ENCODE measurements around the gene KAZALD1. TPM values are rescaled to one million over a fixed set of nuclear protein-coding genes. Genes with fewer than 3 reads are reported as not detected.

Gene KAZALD1
- total and polyA plus RNA-seq, 4 donors, result 12.4 to 20.7 (median 15.3) TPM

- 43 to 45% methylated on average over 4 of the region's 4 CpGs for WGBS, 2 donors
- ATAC-seq (ENCODE audit: low FRiP score), result no peak
- Histone ChIP-seq H3K4me3 (ENCODE audit: low read length in 2 of 2) (no peak overlapping the region), H3K36me3 (ENCODE audit: control insufficient read depth in 1 of 2, insufficient read depth in 2 of 2, low read length in 1 of 2) (peaks cover 4 to 7% of the 10 kb centered on the region in 2 donors), H3K4me1 (ENCODE audit: control insufficient read depth in 1 of 2, insufficient read depth in 2 of 2, low read length in 2 of 2) (no peaks in the 10 kb centered on the region), H3K9me3 (ENCODE audit: control insufficient read depth, low read length) (no peaks in the 10 kb centered on the region), H3K27ac (ENCODE audit: low read depth in 1 of 2, low read length in 2 of 2) (peak overlapping the region; percentile 2 to 95), H3K27me3 (ENCODE audit: control insufficient read depth in 1 of 2, insufficient read depth in 2 of 2, low read length in 1 of 2) (no peaks in the 10 kb centered on the region)
- intact Hi-C loops (cut with DNase I), result no loop called here
- DNase-seq, result no peak
Measured at GRCh38 chr10:101042118-101042517, 19.7 kb upstream of the KAZALD1 start.

- no peaks in the 10 kb centered on the region for H3K4me1 ChIP-seq (ENCODE audit: control insufficient read depth in 1 of 2, insufficient read depth in 2 of 2, low read length in 2 of 2)
- H3K27ac ChIP-seq (ENCODE audit: low read depth in 1 of 2, low read length in 2 of 2), result peak overlapping the region; percentile 78 to 96
- peak; percentile 94 for ATAC-seq (ENCODE audit: low FRiP score)
- DNase-seq, result peak; percentile 98
- H3K9me3 ChIP-seq (ENCODE audit: control insufficient read depth, low read length), result no peaks in the 10 kb centered on the region
- WGBS, 2 donors, result 2% methylated on average over 40 of the region's 40 CpGs
- peak overlapping the region in 1 of 2 donors; percentile 32 for H3K4me3 ChIP-seq (ENCODE audit: low read length in 2 of 2)
- H3K27me3 ChIP-seq (ENCODE audit: control insufficient read depth in 1 of 2, insufficient read depth in 2 of 2, low read length in 1 of 2), result no peaks in the 10 kb centered on the region
- intact Hi-C loops (cut with DNase I), result no loop called here
- H3K36me3 ChIP-seq (ENCODE audit: control insufficient read depth in 1 of 2, insufficient read depth in 2 of 2, low read length in 1 of 2), result peaks cover 2 to 3% of the 10 kb centered on the region in 2 donors
Measured at GRCh38 chr10:101042667-101043362, 19.0 kb upstream of the KAZALD1 start.

- WGBS, 2 donors, result 12 to 19% methylated on average over 2 of the region's 2 CpGs
- no peak for ATAC-seq (ENCODE audit: low FRiP score)
- intact Hi-C loops (cut with DNase I), result no loop called here
Measured at GRCh38 chr10:101043363-101043707, 18.5 kb upstream of the KAZALD1 start.

GRCh38 chr10:101044117-101044516, 17.7 kb upstream of the KAZALD1 start:
- intact Hi-C loops (cut with DNase I), result no loop called here
- Histone ChIP-seq H3K36me3 (ENCODE audit: control insufficient read depth in 1 of 2, insufficient read depth in 2 of 2, low read length in 1 of 2) (peaks cover 0 to under 1% of the 10 kb centered on the region in 2 donors), H3K9me3 (ENCODE audit: control insufficient read depth, low read length) (no peaks in the 10 kb centered on the region), H3K27me3 (ENCODE audit: control insufficient read depth in 1 of 2, insufficient read depth in 2 of 2, low read length in 1 of 2) (no peaks in the 10 kb centered on the region), H3K4me1 (ENCODE audit: control insufficient read depth in 1 of 2, insufficient read depth in 2 of 2, low read length in 2 of 2) (no peaks in the 10 kb centered on the region), H3K27ac (ENCODE audit: low read depth in 1 of 2, low read length in 2 of 2) (no peak overlapping the region), H3K4me3 (ENCODE audit: low read length in 2 of 2) (no peak overlapping the region)
- ATAC-seq (ENCODE audit: low FRiP score), result no peak
- no peak for DNase-seq
- WGBS, 2 donors, result 92 to 94% methylated on average over 2 of the region's 2 CpGs

More at GRCh38 chr10:101043363-101043707, 18.5 kb upstream of the KAZALD1 start:
- no peaks in the 10 kb centered on the region for H3K9me3 ChIP-seq (ENCODE audit: control insufficient read depth, low read length)
- peaks cover 1 to 3% of the 10 kb centered on the region in 2 donors for H3K36me3 ChIP-seq (ENCODE audit: control insufficient read depth in 1 of 2, insufficient read depth in 2 of 2, low read length in 1 of 2)
- peak overlapping the region; percentile 78 to 96 for H3K27ac ChIP-seq (ENCODE audit: low read depth in 1 of 2, low read length in 2 of 2)
- H3K4me3 ChIP-seq (ENCODE audit: low read length in 2 of 2), result peak overlapping the region in 1 of 2 donors; percentile 32
- no peaks in the 10 kb centered on the region for H3K4me1 ChIP-seq (ENCODE audit: control insufficient read depth in 1 of 2, insufficient read depth in 2 of 2, low read length in 2 of 2)
- DNase-seq, result no peak
- no peaks in the 10 kb centered on the region for H3K27me3 ChIP-seq (ENCODE audit: control insufficient read depth in 1 of 2, insufficient read depth in 2 of 2, low read length in 1 of 2)

- Histone ChIP-seq H3K9me3 (ENCODE audit: control insufficient read depth, low read length) (no peaks in the 10 kb centered on the region), H3K27ac (ENCODE audit: low read depth in 1 of 2, low read length in 2 of 2) (no peak overlapping the region), H3K27me3 (ENCODE audit: control insufficient read depth in 1 of 2, insufficient read depth in 2 of 2, low read length in 1 of 2) (no peaks in the 10 kb centered on the region), H3K36me3 (ENCODE audit: control insufficient read depth in 1 of 2, insufficient read depth in 2 of 2, low read length in 1 of 2) (no peaks in the 10 kb centered on the region), H3K4me3 (ENCODE audit: low read length in 2 of 2) (no peak overlapping the region), H3K4me1 (ENCODE audit: control insufficient read depth in 1 of 2, insufficient read depth in 2 of 2, low read length in 2 of 2) (no peaks in the 10 kb centered on the region)
- intact Hi-C loops (cut with DNase I), result no loop called here
- WGBS, 2 donors, result 47 to 50% methylated on average over 25 of the region's 25 CpGs
- ATAC-seq (ENCODE audit: low FRiP score) (no peak), DNase-seq (no peak)
Measured at GRCh38 chr10:101046332-101047238, 15.2 kb upstream of the KAZALD1 start.

GRCh38 chr10:101047268-101047667, 14.5 kb upstream of the KAZALD1 start:
- DNase-seq (no peak), ATAC-seq (ENCODE audit: low FRiP score) (no peak)
- 23 to 27% methylated on average over 15 to 16 of the region's 16 CpGs for whole genome bisulfite sequencing, 2 donors
- intact Hi-C loops (cut with DNase I), result no loop called here
- Histone ChIP-seq H3K4me1 (ENCODE audit: control insufficient read depth in 1 of 2, insufficient read depth in 2 of 2, low read length in 2 of 2) (no peaks in the 10 kb centered on the region), H3K36me3 (ENCODE audit: control insufficient read depth in 1 of 2, insufficient read depth in 2 of 2, low read length in 1 of 2) (no peaks in the 10 kb centered on the region), H3K4me3 (ENCODE audit: low read length in 2 of 2) (no peak overlapping the region), H3K27ac (ENCODE audit: low read depth in 1 of 2, low read length in 2 of 2) (no peak overlapping the region), H3K9me3 (ENCODE audit: control insufficient read depth, low read length) (no peaks in the 10 kb centered on the region), H3K27me3 (ENCODE audit: control insufficient read depth in 1 of 2, insufficient read depth in 2 of 2, low read length in 1 of 2) (no peaks in the 10 kb centered on the region)

- no peaks in the 10 kb centered on the region for H3K27me3 ChIP-seq (ENCODE audit: control insufficient read depth in 1 of 2, insufficient read depth in 2 of 2, low read length in 1 of 2)
- WGBS, 2 donors, result 12 to 16% methylated on average over 60 to 62 of the region's 62 CpGs
- no peaks in the 10 kb centered on the region for H3K36me3 ChIP-seq (ENCODE audit: control insufficient read depth in 1 of 2, insufficient read depth in 2 of 2, low read length in 1 of 2)
- intact Hi-C loops (cut with DNase I), result no loop called here
- ATAC-seq (ENCODE audit: low FRiP score) (no peak), DNase-seq (peak in 1 of 2 donors; percentile 65)
- no peak overlapping the region for H3K4me3 ChIP-seq (ENCODE audit: low read length in 2 of 2)
- no peak overlapping the region for H3K27ac ChIP-seq (ENCODE audit: low read depth in 1 of 2, low read length in 2 of 2)
- H3K9me3 ChIP-seq (ENCODE audit: control insufficient read depth, low read length), result no peaks in the 10 kb centered on the region
- no peaks in the 10 kb centered on the region for H3K4me1 ChIP-seq (ENCODE audit: control insufficient read depth in 1 of 2, insufficient read depth in 2 of 2, low read length in 2 of 2)
Measured at GRCh38 chr10:101047961-101048892, 13.6 kb upstream of the KAZALD1 start.

Data from aorta (tissue), 5 donors.